Measurements from ENCODE around the gene KRTAP2-3.

GRCh38 chr17:41065829-41066624 is 6.1 kb upstream of the KRTAP2-3 start, which contains the start of gene KRTAP2-4:
- no peak for TF ChIP-seq POLR2A (IDR thresholded peaks at IDR 0.05; ENCODE audit: extremely low read depth, insufficient read length)
- no peak for TF ChIP-seq CTCF (IDR thresholded peaks at IDR 0.05; ENCODE audit: low read depth, low read length)
- TF ChIP-seq MYC (IDR thresholded peaks at IDR 0.05; ENCODE audit: low read depth, low read length), result no peak
- TF ChIP-seq MAX (IDR thresholded peaks at IDR 0.05; ENCODE audit: low read depth, low read length), result no peak
